NCI-H2227 (cell line): Measurements from ENCODE around the gene FAM78A.
"Not testable (repeated sequence)": the region's sequence is repeated elsewhere in the genome, so short reads cannot be mapped to it uniquely, and the experiment has no call there.

Source experiments
- DNase-seq: peaks from one replicate; lab custom pipeline; 2025; ENCODE audit not compliant: unreplicated experiment; lab: John Stamatoyannopoulos, UW

FAM78A gene

GRCh38 chr9:131282175-131282574, 5.9 kb upstream of the FAM78A start:
- DNase-seq: no peak

- DNase-seq: no peak
These were observed 5.0 kb upstream of the FAM78A start for GRCh38 chr9:131281119-131281965.

- DNase-seq: no peak
These were observed 4.3 kb upstream of the FAM78A start for GRCh38 chr9:131280660-131281059.

- DNase-seq: no peak
These were observed 3.7 kb upstream of the FAM78A start for GRCh38 chr9:131279863-131280570.

- DNase-seq: no peak
These were observed 3.0 kb upstream of the FAM78A start for GRCh38 chr9:131279196-131279862.

- DNase-seq: no peak
These were observed 2.4 kb upstream of the FAM78A start for GRCh38 chr9:131278702-131279111.

- DNase-seq: peak; percentile 80
These were observed 1.8 kb upstream of the FAM78A start for GRCh38 chr9:131277910-131278701.

GRCh38 chr9:131277287-131277909, 1.1 kb upstream of the FAM78A start:
- no peak for DNase-seq

GRCh38 chr9:131276891-131277286, 579 bp upstream of the FAM78A start:
- DNase-seq: no peak

- DNase-seq: no peak
These were observed 797 bp downstream of the FAM78A start for GRCh38 chr9:131275332-131276093.

- no peak for DNase-seq
These were observed 1.5 kb downstream of the FAM78A start for GRCh38 chr9:131274674-131275331.

- DNase-seq: no peak
These were observed 2.2 kb downstream of the FAM78A start for GRCh38 chr9:131273856-131274673.

GRCh38 chr9:131273146-131273855, 3.0 kb downstream of the FAM78A start:
- DNase-seq: no peak

- DNase-seq: no peak
These were observed 4.1 kb downstream of the FAM78A start for GRCh38 chr9:131272212-131272611.

- DNase-seq: no peak
These were observed 4.8 kb downstream of the FAM78A start for GRCh38 chr9:131271506-131271931.

- not testable (repeated sequence) for DNase-seq
These were observed 5.4 kb downstream of the FAM78A start for GRCh38 chr9:131271016-131271273.

- no peak for DNase-seq
These were observed 5.9 kb downstream of the FAM78A start for GRCh38 chr9:131270171-131271015.
